AG04449 (cell line): ENCODE data around the gene LRRC1.
A peak's percentile ranks its signal among the peaks of the same experiment; 100 is the strongest.

Experiments used
- CTCF ChIA-PET: fragments of 350-600 bp; formaldehyde crosslinking; extraction: SDS; loops from one replicate; lab custom pipeline; 2021; ENCODE audit warnings: antibody characterized with exemption; lab: Yijun Ruan, JAX
- POLR2A ChIA-PET: fragments of 400-600, 350-600 bp; formaldehyde crosslinking; extraction: SDS; loops from one replicate; lab custom pipeline; 2020; ENCODE audit warnings: antibody characterized with exemption, inconsistent platforms; lab: Yijun Ruan, JAX
- DNase-seq: peaks from one replicate; pipeline ENCODE4 v3.0.0-alpha.2; 2010; ENCODE audit warnings: low read depth, low spot score
- H3K4me3 ChIP-seq: 2 replicates; pipeline ENCODE4 v1.5.1; 2011; ENCODE audit warnings: low read depth, mild to moderate bottlenecking, control low read depth, low read length
- CTCF ChIP-seq: IDR thresholded peaks from one replicate; pipeline ENCODE4 v1.5.1; 2011; ENCODE audit warnings: mild to moderate bottlenecking, moderate library complexity, low read length, control low read depth, inconsistent platforms; ENCODE audit not compliant: insufficient read depth; ENCODE audit errors: missing control alignments

LRRC1 gene

GRCh38 chr6:53794720-53795339 lies at the start of gene LRRC1:
Gene LRRC1, plus strand, starts transcription at chr6:53795005. Its CDS starts 252 bp downstream, at chr6:53795257.
- POLR2A ChIA-PET, result interaction anchor here (0.6 to 2.4 kb wide), 11 partner anchors 22 to 166 kb away, joined by 3 to 20 read pairs (median 3); no protein-coding TSS in a partner anchor
- CTCF ChIA-PET, result interaction anchor here (0.8 to 9.3 kb wide), 13 partner anchors 9 to 303 kb away, joined by 3 to 64 read pairs (median 6); no protein-coding TSS in a partner anchor
- H3K4me3 ChIP-seq, result peak within 1 kb of the TSS; percentile 86
- no peak for TF ChIP-seq CTCF
- no peak for DNase-seq

GRCh38 chr6:53746442-53747103 lies 48.2 kb upstream of the LRRC1 start:
- no peak for DNase-seq
- TF ChIP-seq CTCF, result no peak
- POLR2A ChIA-PET, result no interaction called here
- CTCF ChIA-PET, result interaction anchor here (1.0 to 7.5 kb wide), 3 partner anchors 12 to 210 kb away, joined by 3 to 47 read pairs (median 3); no protein-coding TSS in a partner anchor
- H3K4me3 ChIP-seq, result no peak overlapping the region

GRCh38 chr6:53750052-53750650 lies 44.7 kb upstream of the LRRC1 start:
- CTCF ChIA-PET, result interaction anchor here (1.4 to 7.5 kb wide), 2 partner anchors 15 to 20 kb away, joined by 8 to 47 read pairs; no protein-coding TSS in a partner anchor
- no peak for TF ChIP-seq CTCF
- POLR2A ChIA-PET, result no interaction called here
- no peak for DNase-seq
- H3K4me3 ChIP-seq, result no peak overlapping the region

- POLR2A ChIA-PET, result no interaction called here
- CTCF ChIA-PET, result interaction anchor here (1.4 to 7.5 kb wide), 3 partner anchors 21 to 32 kb away, joined by 4 to 47 read pairs (median 8); no protein-coding TSS in a partner anchor
- no peak overlapping the region for H3K4me3 ChIP-seq
- no peak for DNase-seq
- TF ChIP-seq CTCF, result no peak
These were observed 43.4 kb upstream of the LRRC1 start for GRCh38 chr6:53751417-53751816.

GRCh38 chr6:53752440-53752839 lies 42.4 kb upstream of the LRRC1 start:
- ChIA-PET CTCF (interaction anchor here (0.7 to 7.5 kb wide), 9 partner anchors 12 to 207 kb away, joined by 3 to 47 read pairs (median 6); no protein-coding TSS in a partner anchor), POLR2A (no interaction called here)
- DNase-seq, result no peak
- no peak for TF ChIP-seq CTCF
- H3K4me3 ChIP-seq, result no peak overlapping the region
